RKO (cell line): ENCODE results near the gene TMEM130.

Source experiments
- DNase-seq: peaks from one replicate; pipeline ENCODE4 v3.0.0-alpha.2; 2016; ENCODE audit warnings: low spot score

Gene TMEM130

DNA sequence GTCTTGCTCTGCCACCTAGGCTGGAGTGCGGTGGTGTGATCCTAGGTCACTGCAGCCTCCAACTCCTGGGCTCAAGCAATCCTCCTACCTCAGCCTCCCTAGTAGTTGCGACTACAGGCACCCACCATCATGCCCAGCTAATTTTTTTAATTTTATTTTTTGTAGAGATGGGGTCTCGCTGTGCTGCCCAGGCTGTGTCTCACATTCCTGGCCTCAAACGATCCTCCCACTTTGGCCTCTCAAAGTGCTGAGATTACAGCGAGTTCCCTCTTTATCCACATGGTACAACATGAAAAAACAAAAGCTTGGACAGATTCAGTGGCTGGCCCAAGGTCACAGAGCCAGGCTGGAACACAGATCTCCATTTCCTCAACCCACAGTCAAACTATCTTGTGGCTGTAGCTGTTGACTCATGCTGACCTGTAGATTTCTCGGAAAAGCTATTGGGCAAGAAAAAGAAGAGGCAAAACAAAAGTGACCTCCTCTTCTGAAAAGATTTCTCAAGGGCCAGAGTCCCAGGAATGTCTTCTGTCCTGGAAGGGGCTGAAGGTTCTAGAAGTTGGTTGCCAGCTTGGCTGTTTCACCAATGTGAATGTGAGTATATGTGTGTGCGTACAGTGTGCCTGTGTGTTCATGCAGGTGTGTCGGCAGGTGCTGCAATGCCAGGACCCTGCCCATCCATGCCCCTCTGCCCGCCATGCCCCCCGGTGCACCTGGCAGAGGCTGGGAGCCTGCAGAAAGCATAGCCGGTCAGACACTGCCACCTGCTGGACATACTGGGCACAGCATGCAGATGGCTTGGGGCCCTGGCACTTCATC is 28.4 kb downstream of the TMEM130 start:
- DNase-seq, result peak; percentile 48

- no peak for DNase-seq
Measured at GRCh38 chr7:98840722-98841121, 29.1 kb downstream of the TMEM130 start.

DNA sequence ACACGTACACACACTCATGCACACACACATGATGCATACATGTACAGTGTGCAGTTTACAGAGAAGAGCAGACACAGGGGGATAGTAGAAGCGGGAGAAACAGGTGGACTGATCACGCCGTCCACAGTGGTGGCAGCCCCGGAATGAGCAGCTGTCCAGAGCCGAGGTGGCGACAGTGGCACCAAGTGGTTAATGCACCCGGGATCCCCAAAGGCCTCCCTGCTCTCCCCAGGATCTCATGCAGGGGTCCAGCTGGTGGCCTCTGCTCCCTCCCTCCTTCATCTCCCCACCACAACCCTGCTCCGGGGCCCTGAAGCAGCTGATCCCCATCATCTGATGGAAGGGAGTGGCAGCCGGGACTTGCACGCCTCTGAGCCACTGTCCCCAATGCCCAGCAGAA is 29.7 kb downstream of the TMEM130 start:
- no peak for DNase-seq

GRCh38 chr7:98837630-98837972 is 32.2 kb downstream of the TMEM130 start:
- no peak for DNase-seq

- DNase-seq, result peak; percentile 29
Measured at GRCh38 chr7:98836811-98837629, 32.8 kb downstream of the TMEM130 start.

- no peak for DNase-seq
Measured at GRCh38 chr7:98834949-98835348, 34.9 kb downstream of the TMEM130 start.

DNA sequence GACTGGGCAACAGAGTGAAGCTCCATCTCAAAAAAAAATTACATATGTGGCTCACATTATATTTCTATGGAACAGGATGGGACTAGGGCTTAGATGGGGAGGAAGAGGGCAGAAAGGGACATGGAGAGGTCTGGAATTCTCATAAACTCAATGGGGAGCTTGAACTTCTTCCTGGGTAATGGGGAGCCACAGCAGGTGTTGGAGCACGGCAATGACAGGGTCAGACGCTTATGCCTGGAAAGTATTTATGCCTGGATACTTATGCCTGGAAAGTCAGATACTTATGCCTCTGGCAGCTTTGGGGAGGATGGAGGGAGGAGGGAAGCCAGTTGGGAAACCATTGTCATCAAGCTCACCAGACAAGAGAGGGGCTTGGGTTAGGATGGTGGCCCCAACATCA is 36.8 kb downstream of the TMEM130 start:
- no peak for DNase-seq

DNA sequence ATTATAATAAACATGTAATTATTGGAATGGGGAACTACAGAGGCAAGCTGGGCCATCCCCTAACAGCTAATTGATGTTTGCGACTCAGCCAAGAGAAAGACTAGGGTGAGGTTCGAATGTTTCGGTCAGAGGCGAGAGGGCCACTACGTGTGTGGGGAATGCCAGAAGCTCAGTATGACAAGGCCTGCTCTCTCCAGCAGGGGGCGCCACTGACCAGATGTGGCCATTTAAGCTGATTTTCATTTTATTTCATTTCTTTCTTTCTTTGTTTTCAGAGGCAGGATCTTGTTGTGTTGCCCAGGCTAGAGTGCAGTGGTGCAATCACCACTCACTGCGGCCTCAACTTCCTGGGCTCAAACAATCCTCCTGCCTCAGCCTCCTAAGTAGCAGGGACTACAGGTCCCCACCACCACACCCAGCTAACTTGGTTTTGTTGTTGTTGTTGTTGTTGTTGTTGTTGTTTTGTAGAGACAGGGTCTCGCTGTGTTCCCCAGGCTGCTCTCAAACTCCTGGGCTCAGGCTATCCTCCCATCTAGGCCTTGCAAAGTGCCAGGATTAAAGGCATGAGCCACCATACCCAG is 38.1 kb downstream of the TMEM130 start:
- DNase-seq, result peak; percentile 26

DNA sequence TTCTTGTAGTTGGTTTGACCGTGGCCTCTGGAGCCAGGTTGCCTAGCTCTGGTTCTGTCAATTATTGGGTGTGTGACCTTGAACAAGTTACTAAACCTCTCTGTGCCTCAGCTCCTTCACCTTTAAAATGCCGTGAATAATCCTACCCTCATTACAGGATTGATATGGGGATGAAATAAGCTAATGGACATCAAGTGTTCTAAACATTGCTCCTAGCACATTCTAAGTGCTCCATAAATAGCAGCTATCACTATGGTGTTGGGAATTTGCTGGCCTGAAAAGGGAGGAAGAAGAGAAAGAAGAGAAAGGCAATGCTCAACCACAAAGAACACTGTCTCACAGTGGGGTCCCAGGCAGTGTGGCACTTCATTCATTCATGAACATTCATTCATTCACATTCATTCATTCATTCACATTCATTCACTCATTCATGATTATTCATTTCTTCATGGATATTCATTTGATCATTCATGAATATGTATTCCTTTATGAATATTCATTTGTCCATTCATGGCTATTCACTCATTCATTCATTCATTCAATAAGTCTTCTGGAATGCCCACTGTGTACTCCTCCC is 38.8 kb downstream of the TMEM130 start:
- no peak for DNase-seq

DNA sequence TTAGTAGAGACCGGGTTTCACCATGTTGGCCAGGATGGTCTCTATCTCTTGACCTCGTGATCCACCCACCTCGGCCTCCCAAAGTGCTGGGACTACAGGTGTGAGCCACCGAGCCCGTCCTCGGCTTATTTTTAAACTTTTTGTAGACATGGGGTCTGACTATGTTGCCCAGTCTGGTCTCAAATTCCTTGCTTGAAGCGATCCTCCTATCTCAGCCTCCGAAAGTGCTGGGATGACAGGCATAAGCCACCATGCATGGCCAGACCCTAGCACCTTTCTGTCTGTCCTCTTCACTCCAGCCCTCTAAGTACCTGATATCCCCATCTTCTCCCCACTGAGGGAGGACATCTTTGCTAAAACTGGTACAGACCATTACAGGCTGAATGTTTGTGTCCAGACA is 41.4 kb downstream of the TMEM130 start:
- DNase-seq, result no peak

GRCh38 chr7:98827258-98827657 is 42.6 kb downstream of the TMEM130 start:
- no peak for DNase-seq

DNA sequence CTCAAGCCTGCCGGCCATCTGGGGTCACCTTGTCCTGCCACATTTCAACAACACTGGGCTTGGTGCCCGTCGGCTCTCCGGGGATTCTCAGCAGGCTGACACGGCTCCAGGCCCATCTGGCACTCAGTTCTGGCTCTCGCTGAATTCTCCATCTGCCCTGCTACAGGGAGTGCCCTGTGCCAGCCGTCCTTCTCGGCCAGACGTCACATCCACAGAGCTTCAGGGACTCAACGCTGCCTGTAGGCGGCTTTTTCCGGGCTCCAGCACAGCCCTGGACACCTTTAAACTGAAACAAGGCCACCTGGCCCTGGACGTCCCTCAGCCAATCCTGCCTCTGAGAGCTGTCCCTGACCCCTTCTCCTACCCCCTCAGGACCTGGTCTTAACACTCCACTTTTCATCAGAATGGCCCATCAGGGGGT is 43.0 kb downstream of the TMEM130 start:
- no peak for DNase-seq

DNA sequence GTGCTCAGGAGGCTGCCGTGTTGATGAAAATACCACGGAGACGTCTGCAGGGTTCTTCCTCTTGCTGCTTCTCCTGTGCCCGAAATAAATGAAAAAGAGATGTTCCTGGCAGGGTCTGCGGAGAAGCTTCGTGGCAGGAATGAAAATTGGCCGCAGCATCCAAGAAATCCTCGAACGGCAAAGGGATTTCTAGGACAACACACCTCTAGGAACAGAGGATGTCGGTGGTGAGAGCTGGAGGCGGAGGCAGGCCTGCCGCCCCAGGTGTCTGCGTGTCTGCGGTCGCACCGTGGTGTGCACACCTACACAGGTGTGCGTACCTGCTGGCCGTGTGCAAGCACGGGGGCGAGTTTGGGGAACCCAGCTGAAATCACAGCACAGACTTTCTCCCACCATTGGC is 43.4 kb downstream of the TMEM130 start:
- DNase-seq, result no peak

GRCh38 chr7:98823226-98823625 is 46.6 kb downstream of the TMEM130 start:
- DNase-seq, result no peak

DNA sequence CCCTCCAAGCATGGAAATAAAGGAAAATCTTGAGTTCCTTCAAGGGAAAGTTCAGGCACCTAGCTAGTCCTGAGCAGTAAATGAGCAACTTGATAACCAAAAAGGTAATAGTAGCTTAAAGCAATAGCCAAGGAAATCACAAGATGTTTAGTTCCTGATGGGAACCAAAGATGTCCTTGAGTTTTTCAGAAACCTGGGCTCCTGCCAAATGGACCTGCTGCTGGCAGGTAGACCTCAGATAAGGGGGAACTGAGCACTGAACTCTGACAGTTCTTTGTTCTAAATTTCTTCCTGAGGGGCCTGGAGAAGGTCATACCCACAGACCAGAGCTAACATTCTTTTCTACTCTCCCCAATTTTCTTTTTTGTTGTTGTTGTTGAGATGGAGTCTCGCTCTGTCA is 48.5 kb downstream of the TMEM130 start:
- DNase-seq, result no peak

DNA sequence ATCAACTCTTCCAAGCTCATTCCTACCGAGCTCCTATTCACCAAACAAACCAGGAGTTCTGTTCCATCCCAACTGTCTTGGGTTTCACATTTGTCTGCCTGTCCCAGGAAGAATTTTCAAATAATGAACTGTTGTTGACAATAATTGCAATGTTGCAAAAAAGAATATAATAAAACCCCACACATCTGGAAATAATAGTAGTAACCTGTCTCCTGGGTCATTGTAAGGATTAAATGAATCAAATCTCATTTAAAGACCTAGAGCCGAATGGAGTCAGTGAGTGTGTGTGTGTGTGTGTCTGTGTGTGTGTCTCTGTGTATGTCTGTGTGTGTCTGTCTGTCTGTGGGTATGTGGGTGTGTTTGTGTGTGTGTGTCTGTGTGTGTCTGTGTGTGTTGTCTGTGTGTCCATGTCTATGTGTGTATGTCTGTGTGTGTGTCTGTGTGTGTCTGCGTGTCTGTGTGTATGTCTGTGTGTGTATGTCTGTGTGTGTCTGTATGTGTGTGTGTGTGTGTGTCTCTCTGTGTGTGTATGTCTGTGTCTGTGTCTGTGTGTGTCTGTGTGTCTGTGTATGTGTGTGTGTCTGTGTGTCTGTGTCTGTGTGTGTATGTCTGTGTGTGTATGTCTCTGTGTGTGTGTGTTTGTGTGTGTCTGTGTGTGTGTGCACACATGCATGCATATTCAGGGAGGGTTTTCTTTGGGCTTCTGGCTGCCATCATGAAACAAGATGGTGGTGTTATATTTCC is 52.7 kb downstream of the TMEM130 start:
- no peak for DNase-seq

GRCh38 chr7:98816241-98816640 is 53.6 kb downstream of the TMEM130 start:
- no peak for DNase-seq

- DNase-seq, result no peak
Measured at GRCh38 chr7:98815313-98815712, 54.5 kb downstream of the TMEM130 start.

DNA sequence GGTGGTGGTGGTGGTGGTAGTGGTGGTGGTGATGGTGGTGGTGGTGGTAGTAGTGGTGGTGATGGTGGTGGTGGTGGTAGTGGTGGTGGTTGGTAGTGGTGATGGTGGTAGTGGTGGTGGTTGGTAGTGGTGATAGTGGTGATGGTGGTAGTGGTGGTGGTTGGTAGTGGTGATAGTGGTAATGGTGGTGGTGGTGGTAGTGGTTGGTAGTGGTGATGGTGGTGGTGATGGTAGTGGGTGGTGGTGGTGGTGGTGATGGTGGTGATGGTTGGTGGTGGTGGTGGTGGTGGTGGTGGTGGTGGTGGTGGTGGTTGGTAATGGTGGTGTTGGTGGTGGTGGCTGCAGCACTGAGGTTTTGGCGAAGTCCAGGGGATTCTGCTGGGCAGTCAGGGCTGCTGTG is 58.5 kb downstream of the TMEM130 start:
- no peak for DNase-seq

- DNase-seq, result no peak
Measured at GRCh38 chr7:98810153-98810802, 59.5 kb downstream of the TMEM130 start.

- DNase-seq, result no peak
Measured at GRCh38 chr7:98808751-98809460, 60.9 kb downstream of the TMEM130 start.
